H1 (cell line): ENCODE measurements around the gene LRRC4C. TPM values are rescaled to one million over a fixed set of nuclear protein-coding genes. Genes with fewer than 3 reads are reported as not detected.

Source experiments
- ATF3 ChIP-seq: IDR thresholded peaks from 2 replicates; pipeline ENCODE4 v1.6.1; 2011; ENCODE audit warnings: low read depth, mild to moderate bottlenecking, low read length; ENCODE audit not compliant: insufficient read depth
- HDAC6 ChIP-seq: IDR thresholded peaks from one replicate; pipeline ENCODE4 v1.7.1; 2012; ENCODE audit warnings: low read depth, mild to moderate bottlenecking, inconsistent platforms, low read length, moderate library complexity
- POLR2AphosphoS5 ChIP-seq: IDR thresholded peaks from 2 replicates; pipeline ENCODE4 v1.6.1; 2011; ENCODE audit warnings: low read depth, low read length
- RBBP5 ChIP-seq: IDR thresholded peaks from 2 replicates; pipeline ENCODE4 v1.7.1; 2012; ENCODE audit warnings: low read depth, mild to moderate bottlenecking, inconsistent platforms, low read length, moderate library complexity, borderline replicate concordance
- SP4 ChIP-seq: IDR thresholded peaks from 2 replicates; pipeline ENCODE4 v1.6.1; 2012; ENCODE audit warnings: low read length, inconsistent platforms
- polyA plus RNA-seq, 7 experiments: library from polyadenylated mRNA; depleted of rRNA in 3 of 7; stranded (reverse) in 5 of 7; unstranded in 2 of 7; fragments of >200 nt in 5 of 7; fragments of 200-250 nt in 2 of 7; gene quantifications; 1 replicate in 5 of 7; 2 replicates in 1 of 7; 4 replicates in 1 of 7; pipeline versions ENCODE4 v1.2.1 to v1.2.3, GENCODE V29; 2011 to 2013; ENCODE audit warnings: missing spikeins in 2 of 7, mixed read lengths in 2 of 7
- total RNA-seq: library from RNA; stranded (reverse); fragmentation: NEBNext Ultra II Directional; extraction: Animal tissue kit (Norgen Biotek cat#: 25700); gene quantifications from 2 replicates; pipeline ENCODE4 v1.2.1, GENCODE V29; 2021
- TF ChIP-seq, protein P1 (sequence below): IDR thresholded peaks from 2 replicates; pipeline ENCODE4 v1.6.1; 2012; ENCODE audit warnings: inconsistent platforms

The LRRC4C gene
- total and polyA plus RNA-seq, 2 of the 8 experiments (the other 6 are each of a cell fraction or from before 2014, with no cell fraction given), result 0.23 to 2.2 TPM

GRCh38 chr11:40816976-40817375 is 642.5 kb downstream of the LRRC4C start (continued):
- TF ChIP-seq, protein P1, sequence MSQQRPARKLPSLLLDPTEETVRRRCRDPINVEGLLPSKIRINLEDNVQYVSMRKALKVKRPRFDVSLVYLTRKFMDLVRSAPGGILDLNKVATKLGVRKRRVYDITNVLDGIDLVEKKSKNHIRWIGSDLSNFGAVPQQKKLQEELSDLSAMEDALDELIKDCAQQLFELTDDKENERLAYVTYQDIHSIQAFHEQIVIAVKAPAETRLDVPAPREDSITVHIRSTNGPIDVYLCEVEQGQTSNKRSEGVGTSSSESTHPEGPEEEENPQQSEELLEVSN, result no peak
- TF ChIP-seq SP4, result no peak
- TF ChIP-seq HDAC6, result no peak
- no peak for TF ChIP-seq POLR2AphosphoS5
- TF ChIP-seq ATF3, result no peak
- TF ChIP-seq RBBP5, result no peak
